ENCODE data around the gene TSC22D2.

DNA sequence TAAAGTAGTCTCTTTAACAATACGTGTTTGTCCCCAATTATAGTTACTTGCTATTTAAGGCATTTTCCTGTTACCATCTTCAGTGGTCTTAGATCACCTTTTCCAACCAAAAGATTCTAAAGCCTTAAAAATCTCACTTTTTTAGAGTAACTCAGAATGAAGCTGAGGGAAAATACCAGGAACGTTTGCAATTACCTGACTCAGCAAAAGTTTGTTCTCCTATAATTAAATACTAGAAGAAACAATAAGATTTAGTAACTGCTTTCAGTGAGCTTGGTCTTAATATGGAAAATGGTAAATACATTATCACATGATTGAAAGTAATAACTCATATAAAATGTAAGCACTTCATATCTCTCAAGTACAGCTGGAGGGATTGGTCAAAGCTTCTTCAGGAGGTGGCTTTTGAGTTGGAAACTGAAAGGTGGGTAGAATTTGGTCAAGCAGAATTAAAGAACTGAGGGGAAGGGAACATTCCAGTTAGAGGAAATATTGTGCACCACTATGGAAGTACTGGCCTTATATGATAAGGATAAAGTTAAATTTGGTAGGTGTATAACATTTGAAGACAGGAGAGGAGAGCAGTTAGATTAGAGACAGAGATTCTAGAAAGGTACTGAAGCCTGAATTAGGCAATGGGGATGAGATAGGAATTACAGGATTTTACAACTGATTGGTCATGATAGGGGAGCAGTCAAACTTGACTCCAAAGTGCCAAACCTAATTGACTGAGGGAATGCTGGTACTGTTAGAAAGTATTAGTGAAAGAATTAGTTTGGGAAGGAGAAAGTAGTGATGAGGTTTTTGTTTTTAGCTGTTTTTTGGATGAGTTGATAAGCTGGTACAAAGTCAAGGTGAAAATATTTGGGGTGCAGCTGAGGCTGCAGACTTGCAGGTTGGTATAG is 21.9 kb downstream of the TSC22D2 start:
- TF ChIP-seq TAF1 (IDR thresholded peaks at IDR 0.05; ENCODE audit: borderline replicate concordance, low read depth, low read length) (no peak), POLR2A (IDR thresholded peaks at IDR 0.05; ENCODE audit: low read depth, low read length) (no peak)

Data from GM12892 (cell line).